ENCODE data around the gene FAM3B. TPM values are rescaled to one million over a fixed set of nuclear protein-coding genes. Genes with fewer than 3 reads are reported as not detected.
A peak's percentile ranks its signal among the peaks of the same experiment; 100 is the strongest.

Gene FAM3B
- total RNA-seq, 4 donors from 2014 or later = 2.4 to 5.7 TPM; not detected in 2

DNA sequence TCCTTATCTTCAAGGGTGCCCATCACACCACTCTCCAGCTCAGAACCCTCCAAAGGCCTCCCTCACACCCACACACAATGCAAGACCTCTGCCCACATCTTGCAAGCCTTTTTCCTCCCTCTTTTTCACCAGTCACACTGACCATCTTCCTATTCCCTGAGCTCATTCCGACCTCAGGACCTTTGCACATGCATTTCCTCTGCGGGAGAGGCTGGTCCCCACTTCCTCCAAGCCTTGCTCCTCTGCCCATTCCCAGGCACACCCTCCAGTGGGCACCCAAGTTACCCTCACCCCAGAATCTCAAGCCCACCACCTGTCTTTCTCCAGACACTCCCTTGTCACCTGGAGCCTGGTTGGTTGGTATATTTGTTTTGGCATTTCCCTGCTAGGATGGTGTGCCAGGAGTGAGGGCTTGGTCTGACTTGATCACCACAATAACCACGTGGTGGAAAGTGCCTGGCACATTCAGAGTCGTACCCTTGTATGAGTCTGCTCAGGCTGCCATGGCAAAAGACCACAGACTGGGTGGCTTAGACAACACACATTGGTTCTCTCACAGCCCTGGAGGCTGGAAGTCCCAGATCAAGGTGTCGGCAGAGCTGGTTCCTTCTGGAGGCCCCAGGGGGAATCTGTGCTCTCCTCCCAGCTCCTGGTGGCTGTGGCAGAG is 58.4 kb downstream of the FAM3B start:
- no peaks in the 10 kb centered on the region for H3K36me3 ChIP-seq
- no peak overlapping the region for H3K27ac ChIP-seq
- no peak overlapping the region for H3K4me3 ChIP-seq
- H3K9me3 ChIP-seq = no peaks in the 10 kb centered on the region
- in situ Hi-C loops (cut with MboI; ENCODE audit: low pct_ligation_motif_present in 1 of 4, low pct_unique_long_range_greater_than_20kb in 1 of 4, low sequenced_read_pairs in 3 of 4) = no loop called here
- TF ChIP-seq POLR2A (IDR thresholded peaks at IDR 0.05) (no peak), EP300 (IDR thresholded peaks at IDR 0.05; ENCODE audit: low read depth) (no peak)
- no peaks in the 10 kb centered on the region for H3K4me1 ChIP-seq
- no peak for DNase-seq
- 74% methylated on average over 4 of the region's 5 CpGs; no CpG with 5 or more reads in 1 of the 2 donors for WGBS, 2 donors (ENCODE audit: low coverage in 1 of 2)
- intact Hi-C loops (cut with DNase I; ENCODE audit: low total_unique reads) = no loop called here
- H3K27me3 ChIP-seq = no peaks in the 10 kb centered on the region

DNA sequence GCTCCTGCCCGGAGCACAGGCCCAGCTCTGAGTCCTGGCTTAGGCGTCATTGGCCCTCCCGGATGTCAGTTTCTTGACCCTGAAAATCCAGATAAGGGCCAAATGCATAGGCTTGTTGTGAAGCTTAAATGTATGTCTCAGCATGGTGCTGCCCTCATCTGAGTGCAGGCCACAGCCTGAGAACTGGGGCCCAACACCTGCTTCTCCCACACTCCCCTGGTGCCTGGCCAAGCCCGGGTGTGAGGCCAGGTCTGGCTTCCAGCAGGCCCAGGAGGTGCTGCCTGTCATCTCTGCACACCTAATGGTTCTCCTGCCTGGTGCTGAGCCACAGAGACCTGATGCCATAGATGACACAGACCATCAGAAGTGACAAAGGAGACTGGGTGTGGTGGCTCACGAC is 59.3 kb downstream of the FAM3B start:
- intact Hi-C loops (cut with DNase I; ENCODE audit: low total_unique reads) (no loop called here), in situ Hi-C loops (cut with MboI; ENCODE audit: low pct_ligation_motif_present in 1 of 4, low pct_unique_long_range_greater_than_20kb in 1 of 4, low sequenced_read_pairs in 3 of 4) (no loop called here)
- no peaks in the 10 kb centered on the region for H3K27me3 ChIP-seq
- H3K9me3 ChIP-seq = no peaks in the 10 kb centered on the region
- no peak overlapping the region for H3K27ac ChIP-seq
- DNase-seq = no peak
- 89% methylated on average over 5 of the region's 5 CpGs; no CpG with 5 or more reads in 1 of the 2 donors for WGBS, 2 donors (ENCODE audit: low coverage in 1 of 2)
- H3K4me3 ChIP-seq = no peak overlapping the region
- H3K36me3 ChIP-seq = no peaks in the 10 kb centered on the region
- TF ChIP-seq EP300 (IDR thresholded peaks at IDR 0.05; ENCODE audit: low read depth) (no peak), POLR2A (IDR thresholded peaks at IDR 0.05) (no peak), POLR2AphosphoS5 (IDR thresholded peaks at IDR 0.05) (no peak)
- TF ChIP-seq, protein P1, sequence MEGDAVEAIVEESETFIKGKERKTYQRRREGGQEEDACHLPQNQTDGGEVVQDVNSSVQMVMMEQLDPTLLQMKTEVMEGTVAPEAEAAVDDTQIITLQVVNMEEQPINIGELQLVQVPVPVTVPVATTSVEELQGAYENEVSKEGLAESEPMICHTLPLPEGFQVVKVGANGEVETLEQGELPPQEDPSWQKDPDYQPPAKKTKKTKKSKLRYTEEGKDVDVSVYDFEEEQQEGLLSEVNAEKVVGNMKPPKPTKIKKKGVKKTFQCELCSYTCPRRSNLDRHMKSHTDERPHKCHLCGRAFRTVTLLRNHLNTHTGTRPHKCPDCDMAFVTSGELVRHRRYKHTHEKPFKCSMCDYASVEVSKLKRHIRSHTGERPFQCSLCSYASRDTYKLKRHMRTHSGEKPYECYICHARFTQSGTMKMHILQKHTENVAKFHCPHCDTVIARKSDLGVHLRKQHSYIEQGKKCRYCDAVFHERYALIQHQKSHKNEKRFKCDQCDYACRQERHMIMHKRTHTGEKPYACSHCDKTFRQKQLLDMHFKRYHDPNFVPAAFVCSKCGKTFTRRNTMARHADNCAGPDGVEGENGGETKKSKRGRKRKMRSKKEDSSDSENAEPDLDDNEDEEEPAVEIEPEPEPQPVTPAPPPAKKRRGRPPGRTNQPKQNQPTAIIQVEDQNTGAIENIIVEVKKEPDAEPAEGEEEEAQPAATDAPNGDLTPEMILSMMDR (IDR thresholded peaks at IDR 0.05) = no peak
- H3K4me1 ChIP-seq = no peaks in the 10 kb centered on the region

DNA sequence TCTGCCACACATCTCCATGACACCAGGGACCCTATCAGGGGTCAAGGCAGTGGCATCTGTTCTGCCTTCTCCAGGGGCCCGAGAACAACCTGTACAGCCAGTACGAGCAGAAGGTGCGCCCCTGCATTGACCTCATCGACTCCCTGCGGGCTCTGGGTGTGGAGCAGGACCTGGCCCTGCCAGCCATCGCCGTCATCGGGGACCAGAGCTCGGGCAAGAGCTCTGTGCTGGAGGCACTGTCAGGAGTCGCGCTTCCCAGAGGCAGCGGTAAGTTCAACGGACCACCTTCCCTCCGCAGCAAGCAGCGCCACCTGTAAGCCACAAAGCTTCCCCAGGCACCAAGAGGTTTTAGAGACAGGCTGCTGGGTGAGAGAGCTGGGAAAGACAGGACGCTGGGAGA is 61.1 kb downstream of the FAM3B start:
- in situ Hi-C loops (cut with MboI; ENCODE audit: low pct_ligation_motif_present in 1 of 4, low pct_unique_long_range_greater_than_20kb in 1 of 4, low sequenced_read_pairs in 3 of 4) (no loop called here), intact Hi-C loops (cut with DNase I; ENCODE audit: low total_unique reads) (no loop called here)
- no peaks in the 10 kb centered on the region for H3K9me3 ChIP-seq
- no peak for TF ChIP-seq POLR2AphosphoS5 (IDR thresholded peaks at IDR 0.05)
- TF ChIP-seq EP300 (IDR thresholded peaks at IDR 0.05; ENCODE audit: low read depth) = no peak
- TF ChIP-seq POLR2A (IDR thresholded peaks at IDR 0.05) = no peak
- TF ChIP-seq, protein P1 (IDR thresholded peaks at IDR 0.05) = no peak
- H3K27me3 ChIP-seq = no peaks in the 10 kb centered on the region
- no peaks in the 10 kb centered on the region for H3K4me1 ChIP-seq
- DNase-seq = no peak
- no peak overlapping the region for H3K4me3 ChIP-seq
- H3K36me3 ChIP-seq = no peaks in the 10 kb centered on the region
- 90% methylated on average over 13 of the region's 16 CpGs; no CpG with 5 or more reads in 1 of the 2 donors for WGBS, 2 donors (ENCODE audit: low coverage in 1 of 2)
- H3K27ac ChIP-seq = no peak overlapping the region

DNA sequence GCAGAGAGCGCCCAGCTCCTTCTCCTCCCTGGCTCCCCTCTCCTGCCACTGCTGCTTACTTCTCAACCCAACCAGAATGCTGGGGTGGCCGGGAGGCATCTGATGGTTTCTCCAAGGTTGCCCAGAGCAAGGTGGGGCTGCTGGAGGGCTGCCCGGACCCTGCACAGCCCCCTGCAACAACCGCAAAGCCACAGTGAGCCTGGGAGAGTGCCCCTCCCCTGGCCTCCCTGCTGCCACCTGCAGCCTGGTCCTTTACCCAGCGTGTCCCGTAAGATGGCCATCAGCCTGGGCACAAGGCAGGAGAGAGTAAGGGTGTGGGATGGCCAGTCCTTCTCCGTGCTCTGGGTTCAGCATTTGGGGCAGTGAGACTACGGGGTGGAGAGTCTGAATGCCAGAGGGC is 62.2 kb downstream of the FAM3B start:
- Histone ChIP-seq H3K27me3 (no peaks in the 10 kb centered on the region), H3K4me3 (no peak overlapping the region), H3K9me3 (no peaks in the 10 kb centered on the region), H3K4me1 (no peaks in the 10 kb centered on the region), H3K36me3 (no peaks in the 10 kb centered on the region), H3K27ac (no peak overlapping the region)
- in situ Hi-C loops (cut with MboI; ENCODE audit: low pct_ligation_motif_present in 1 of 4, low pct_unique_long_range_greater_than_20kb in 1 of 4, low sequenced_read_pairs in 3 of 4) = no loop called here
- intact Hi-C loops (cut with DNase I; ENCODE audit: low total_unique reads) = no loop called here
- TF ChIP-seq POLR2AphosphoS5 (IDR thresholded peaks at IDR 0.05) (no peak), POLR2A (IDR thresholded peaks at IDR 0.05) (no peak), EP300 (IDR thresholded peaks at IDR 0.05; ENCODE audit: low read depth) (no peak)
- TF ChIP-seq, protein P1 (IDR thresholded peaks at IDR 0.05) = peak in 1 of 5 experiments; percentile 5
- no peak for DNase-seq
- 73 to 100% methylated on average over 1 to 8 of the region's 8 CpGs for WGBS, 2 donors (ENCODE audit: low coverage in 1 of 2)

DNA sequence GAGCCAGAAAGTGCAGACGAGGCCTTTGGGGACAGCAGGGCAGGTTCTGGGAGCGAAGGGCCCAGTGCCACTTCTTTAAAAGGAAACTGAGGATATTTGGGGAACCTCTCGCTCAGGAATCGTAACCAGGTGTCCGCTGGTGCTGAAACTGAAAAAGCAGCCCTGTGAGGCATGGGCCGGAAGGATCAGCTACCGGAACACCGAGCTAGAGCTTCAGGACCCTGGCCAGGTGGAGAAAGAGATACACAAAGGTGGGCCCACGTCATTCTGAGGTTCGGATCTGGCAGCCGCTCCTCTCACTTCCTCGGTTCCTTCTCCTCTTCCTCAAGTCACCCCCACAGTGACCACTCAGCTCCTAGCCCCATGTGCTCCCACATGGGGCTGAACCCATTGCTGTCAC is 63.3 kb downstream of the FAM3B start:
- H3K9me3 ChIP-seq = no peaks in the 10 kb centered on the region
- no peak overlapping the region for H3K27ac ChIP-seq
- in situ Hi-C loops (cut with MboI; ENCODE audit: low pct_ligation_motif_present in 1 of 4, low pct_unique_long_range_greater_than_20kb in 1 of 4, low sequenced_read_pairs in 3 of 4) (no loop called here), intact Hi-C loops (cut with DNase I; ENCODE audit: low total_unique reads) (no loop called here)
- H3K27me3 ChIP-seq = no peaks in the 10 kb centered on the region
- no peak for DNase-seq
- H3K4me3 ChIP-seq = no peak overlapping the region
- TF ChIP-seq POLR2A (IDR thresholded peaks at IDR 0.05) (no peak), POLR2AphosphoS5 (IDR thresholded peaks at IDR 0.05) (no peak), EP300 (IDR thresholded peaks at IDR 0.05; ENCODE audit: low read depth) (no peak)
- TF ChIP-seq, protein P1 (IDR thresholded peaks at IDR 0.05) = no peak
- 80 to 93% methylated on average over 1 to 12 of the region's 12 CpGs for WGBS, 2 donors (ENCODE audit: low coverage in 1 of 2)
- H3K36me3 ChIP-seq = no peaks in the 10 kb centered on the region
- no peaks in the 10 kb centered on the region for H3K4me1 ChIP-seq

All from transverse colon (tissue), 4 donors.